ENCODE results near the gene R3HDM2. TPM values are rescaled to one million over a fixed set of nuclear protein-coding genes. Genes with fewer than 3 reads are reported as not detected.

Gene R3HDM2
- total RNA-seq, 1 experiment from 2014 or later: 64.0 TPM

GRCh38 chr12:57205931-57206330 lies 224.9 kb downstream of the R3HDM2 start:
- TF ChIP-seq EZH2 (IDR thresholded peaks at IDR 0.05; ENCODE audit: borderline replicate concordance, low read depth, low read length, poor library complexity, severe bottlenecking): no peak
- intact Hi-C loops (cut with micrococcal nuclease; ENCODE audit: unreplicated experiment): no loop called here
- POLR2A ChIA-PET (ENCODE audit: low non-redundant PET): no interaction called here
- BruUV-seq (replicated peaks): no TSS peak
- Histone ChIP-seq H3K4me3 (ENCODE audit: low read depth, low read length, poor library complexity, severe bottlenecking) (no peak overlapping the region), H3K36me3 (ENCODE audit: insufficient read depth, low read length, poor library complexity, severe bottlenecking) (peaks cover 5% of the 10 kb centered on the region), H3K9me3 (ENCODE audit: low read depth, low read length, poor library complexity, severe bottlenecking) (no peaks in the 10 kb centered on the region), H3K4me1 (ENCODE audit: insufficient read depth, low read length, poor library complexity, severe bottlenecking) (no peaks in the 10 kb centered on the region), H3K27me3 (replicated peaks; ENCODE audit: insufficient read depth, low read depth, low read length, poor library complexity) (no peaks in the 10 kb centered on the region), H3K27ac (ENCODE audit: low read depth, low read length, poor library complexity, severe bottlenecking) (no peak overlapping the region)
- no peak for DNase-seq (ENCODE audit: low spot score)
- CTCF ChIA-PET: no interaction called here

- intact Hi-C loops (cut with micrococcal nuclease; ENCODE audit: unreplicated experiment): no loop called here
- POLR2A ChIA-PET (ENCODE audit: low non-redundant PET): no interaction called here
- BruUV-seq (replicated peaks): no TSS peak
Measured at GRCh38 chr12:57205186-57205585, 225.7 kb downstream of the R3HDM2 start.

GRCh38 chr12:57204454-57204853 lies 226.4 kb downstream of the R3HDM2 start:
- BruUV-seq (replicated peaks): no TSS peak
- POLR2A ChIA-PET (ENCODE audit: low non-redundant PET): no interaction called here

More at GRCh38 chr12:57205186-57205585, 225.7 kb downstream of the R3HDM2 start:
- Histone ChIP-seq H3K27me3 (replicated peaks; ENCODE audit: insufficient read depth, low read depth, low read length, poor library complexity) (no peaks in the 10 kb centered on the region), H3K36me3 (ENCODE audit: insufficient read depth, low read length, poor library complexity, severe bottlenecking) (peaks cover 5% of the 10 kb centered on the region), H3K27ac (ENCODE audit: low read depth, low read length, poor library complexity, severe bottlenecking) (no peak overlapping the region), H3K9me3 (ENCODE audit: low read depth, low read length, poor library complexity, severe bottlenecking) (no peaks in the 10 kb centered on the region), H3K4me1 (ENCODE audit: insufficient read depth, low read length, poor library complexity, severe bottlenecking) (no peaks in the 10 kb centered on the region), H3K4me3 (ENCODE audit: low read depth, low read length, poor library complexity, severe bottlenecking) (no peak overlapping the region)
- DNase-seq (ENCODE audit: low spot score): no peak
- TF ChIP-seq CTCF (conservative IDR thresholded peaks at IDR 0.05; ENCODE audit: low read depth, low read length) (no peak), EZH2 (IDR thresholded peaks at IDR 0.05; ENCODE audit: borderline replicate concordance, low read depth, low read length, poor library complexity, severe bottlenecking) (no peak)
- CTCF ChIA-PET: no interaction called here

More at GRCh38 chr12:57204454-57204853, 226.4 kb downstream of the R3HDM2 start:
- CTCF ChIA-PET: no interaction called here
- Histone ChIP-seq H3K27ac (ENCODE audit: low read depth, low read length, poor library complexity, severe bottlenecking) (no peak overlapping the region), H3K4me3 (ENCODE audit: low read depth, low read length, poor library complexity, severe bottlenecking) (no peak overlapping the region), H3K36me3 (ENCODE audit: insufficient read depth, low read length, poor library complexity, severe bottlenecking) (peaks cover 8% of the 10 kb centered on the region), H3K27me3 (replicated peaks; ENCODE audit: insufficient read depth, low read depth, low read length, poor library complexity) (no peaks in the 10 kb centered on the region), H3K9me3 (ENCODE audit: low read depth, low read length, poor library complexity, severe bottlenecking) (no peaks in the 10 kb centered on the region), H3K4me1 (ENCODE audit: insufficient read depth, low read length, poor library complexity, severe bottlenecking) (no peaks in the 10 kb centered on the region)
- TF ChIP-seq EZH2 (IDR thresholded peaks at IDR 0.05; ENCODE audit: borderline replicate concordance, low read depth, low read length, poor library complexity, severe bottlenecking): no peak
- no peak for TF ChIP-seq CTCF (conservative IDR thresholded peaks at IDR 0.05; ENCODE audit: low read depth, low read length)
- intact Hi-C loops (cut with micrococcal nuclease; ENCODE audit: unreplicated experiment): no loop called here
- DNase-seq (ENCODE audit: low spot score): no peak

All from A673 (cell line).